ENCODE measurements around the gene GJD4.

The GJD4 gene

GRCh38 chr10:35631404-35631803, 26.3 kb downstream of the GJD4 start:
- no peaks in the 10 kb centered on the region for H4K20me1 ChIP-seq (ENCODE audit: control insufficient read depth, insufficient read depth, low read depth, low read length)
- H3K9me2 ChIP-seq (replicated peaks; ENCODE audit: control insufficient read depth, low read length) = no peaks in the 10 kb centered on the region
- no peaks in the 10 kb centered on the region for H3K79me2 ChIP-seq (ENCODE audit: control insufficient read depth, low read length)
- no peaks in the 10 kb centered on the region for H3K27me3 ChIP-seq (ENCODE audit: control insufficient read depth, low read length)
- H3K9me3 ChIP-seq (ENCODE audit: control insufficient read depth, insufficient read depth, low read length) = no peaks in the 10 kb centered on the region
- H3K4me1 ChIP-seq (ENCODE audit: control insufficient read depth, low read length) = no peaks in the 10 kb centered on the region
- no peaks in the 10 kb centered on the region for H3K36me3 ChIP-seq (ENCODE audit: control insufficient read depth, low read length)
- TF ChIP-seq EZH2phosphoT487 (IDR thresholded peaks at IDR 0.05; ENCODE audit: borderline replicate concordance, low read length) = no peak
- TF ChIP-seq CTCF (IDR thresholded peaks at IDR 0.05; ENCODE audit: low read depth, low read length, poor library complexity, severe bottlenecking) = no peak
- no peaks in the 10 kb centered on the region for H3F3A ChIP-seq (ENCODE audit: control insufficient read depth, insufficient read depth)
- H3K4me3 ChIP-seq (ENCODE audit: low read length) = no peak overlapping the region
- H3K27ac ChIP-seq (ENCODE audit: low read depth, low read length) = no peak overlapping the region
- H3K4me2 ChIP-seq (ENCODE audit: low read length) = no peak overlapping the region

GRCh38 chr10:35632027-35632426, 26.9 kb downstream of the GJD4 start:
- no peak overlapping the region for H3K4me3 ChIP-seq (ENCODE audit: low read length)
- no peaks in the 10 kb centered on the region for H3F3A ChIP-seq (ENCODE audit: control insufficient read depth, insufficient read depth)
- no peaks in the 10 kb centered on the region for H3K36me3 ChIP-seq (ENCODE audit: control insufficient read depth, low read length)
- H3K4me1 ChIP-seq (ENCODE audit: control insufficient read depth, low read length) = no peaks in the 10 kb centered on the region
- no peaks in the 10 kb centered on the region for H3K9me2 ChIP-seq (replicated peaks; ENCODE audit: control insufficient read depth, low read length)
- H3K79me2 ChIP-seq (ENCODE audit: control insufficient read depth, low read length) = no peaks in the 10 kb centered on the region
- H3K27ac ChIP-seq (ENCODE audit: low read depth, low read length) = no peak overlapping the region
- no peaks in the 10 kb centered on the region for H3K27me3 ChIP-seq (ENCODE audit: control insufficient read depth, low read length)
- no peak for TF ChIP-seq CTCF (IDR thresholded peaks at IDR 0.05; ENCODE audit: low read depth, low read length, poor library complexity, severe bottlenecking)
- no peak for TF ChIP-seq EZH2phosphoT487 (IDR thresholded peaks at IDR 0.05; ENCODE audit: borderline replicate concordance, low read length)
- H4K20me1 ChIP-seq (ENCODE audit: control insufficient read depth, insufficient read depth, low read depth, low read length) = no peaks in the 10 kb centered on the region
- no peaks in the 10 kb centered on the region for H3K9me3 ChIP-seq (ENCODE audit: control insufficient read depth, insufficient read depth, low read length)
- H3K4me2 ChIP-seq (ENCODE audit: low read length) = no peak overlapping the region

GRCh38 chr10:35633006-35633980, 28.2 kb downstream of the GJD4 start:
- no peak overlapping the region for H3K4me2 ChIP-seq (ENCODE audit: low read length)
- no peak overlapping the region for H3K27ac ChIP-seq (ENCODE audit: low read depth, low read length)
- no peaks in the 10 kb centered on the region for H3K9me2 ChIP-seq (replicated peaks; ENCODE audit: control insufficient read depth, low read length)
- H3F3A ChIP-seq (ENCODE audit: control insufficient read depth, insufficient read depth) = no peaks in the 10 kb centered on the region
- H4K20me1 ChIP-seq (ENCODE audit: control insufficient read depth, insufficient read depth, low read depth, low read length) = no peaks in the 10 kb centered on the region
- H3K4me3 ChIP-seq (ENCODE audit: low read length) = no peak overlapping the region
- no peaks in the 10 kb centered on the region for H3K79me2 ChIP-seq (ENCODE audit: control insufficient read depth, low read length)
- no peak for TF ChIP-seq EZH2phosphoT487 (IDR thresholded peaks at IDR 0.05; ENCODE audit: borderline replicate concordance, low read length)
- TF ChIP-seq CTCF (IDR thresholded peaks at IDR 0.05; ENCODE audit: low read depth, low read length, poor library complexity, severe bottlenecking) = no peak
- no peaks in the 10 kb centered on the region for H3K4me1 ChIP-seq (ENCODE audit: control insufficient read depth, low read length)
- H3K27me3 ChIP-seq (ENCODE audit: control insufficient read depth, low read length) = no peaks in the 10 kb centered on the region
- no peaks in the 10 kb centered on the region for H3K36me3 ChIP-seq (ENCODE audit: control insufficient read depth, low read length)
- no peaks in the 10 kb centered on the region for H3K9me3 ChIP-seq (ENCODE audit: control insufficient read depth, insufficient read depth, low read length)
